Muscle of back (tissue), 10 donors: ENCODE results near the gene CCDC85C. TPM values are rescaled to one million over a fixed set of nuclear protein-coding genes. Genes with fewer than 3 reads are reported as not detected.

Source experiments
- polyA plus RNA-seq, 10 donors: library from polyadenylated mRNA; unstranded; fragments of 120-200 nt; gene quantifications; one replicate each; pipeline ENCODE4 v1.2.1, GENCODE V29; 2013; ENCODE audit not compliant: insufficient read length in 10 of 10

The CCDC85C gene
- polyA plus RNA-seq, 10 donors: 3.1 to 6.4 (median 4.3) TPM

Other genes with a start within 250 kb of the CCDC85C start
- gene SETD3, start 123.3 kb downstream of the CCDC85C start, polyA plus RNA-seq: 10 to 100 TPM; 50.2 to 76.3 (median 60.3) TPM
- 10 to 100 TPM; 30.9 to 46.5 (median 33.8) TPM for gene CCNK, start 122.8 kb downstream of the CCDC85C start, polyA plus RNA-seq
- 1 to 10 TPM; 1.1 to 2.6 (median 1.9) TPM for gene HHIPL1, start 40.9 kb upstream of the CCDC85C start, polyA plus RNA-seq
- 1 to 10 TPM; 1.7 to 6.5 (median 3.3) TPM for gene CYP46A1, start 80.1 kb upstream of the CCDC85C start, polyA plus RNA-seq
- 10 to 100 TPM; 38.0 to 53.9 (median 42.8) TPM for gene EML1, start 189.2 kb upstream of the CCDC85C start, polyA plus RNA-seq